Neural progenitor cell (in vitro differentiated cells): ENCODE data around the gene ARHGAP24.

Experiments
- EZH2phosphoT487 ChIP-seq: fragments of 200-600 bp; sonication (generic); IDR thresholded peaks from 2 replicates; pipeline ENCODE4 v1.6.1; 2017; ENCODE audit warnings: antibody characterized with exemption
- TF ChIP-seq, protein P1 (sequence below): fragments of 200-600 bp; sonication (generic); IDR thresholded peaks from 2 replicates; pipeline ENCODE4 v1.5.1; 2017; ENCODE audit warnings: antibody characterized with exemption, mild to moderate bottlenecking

DNA sequence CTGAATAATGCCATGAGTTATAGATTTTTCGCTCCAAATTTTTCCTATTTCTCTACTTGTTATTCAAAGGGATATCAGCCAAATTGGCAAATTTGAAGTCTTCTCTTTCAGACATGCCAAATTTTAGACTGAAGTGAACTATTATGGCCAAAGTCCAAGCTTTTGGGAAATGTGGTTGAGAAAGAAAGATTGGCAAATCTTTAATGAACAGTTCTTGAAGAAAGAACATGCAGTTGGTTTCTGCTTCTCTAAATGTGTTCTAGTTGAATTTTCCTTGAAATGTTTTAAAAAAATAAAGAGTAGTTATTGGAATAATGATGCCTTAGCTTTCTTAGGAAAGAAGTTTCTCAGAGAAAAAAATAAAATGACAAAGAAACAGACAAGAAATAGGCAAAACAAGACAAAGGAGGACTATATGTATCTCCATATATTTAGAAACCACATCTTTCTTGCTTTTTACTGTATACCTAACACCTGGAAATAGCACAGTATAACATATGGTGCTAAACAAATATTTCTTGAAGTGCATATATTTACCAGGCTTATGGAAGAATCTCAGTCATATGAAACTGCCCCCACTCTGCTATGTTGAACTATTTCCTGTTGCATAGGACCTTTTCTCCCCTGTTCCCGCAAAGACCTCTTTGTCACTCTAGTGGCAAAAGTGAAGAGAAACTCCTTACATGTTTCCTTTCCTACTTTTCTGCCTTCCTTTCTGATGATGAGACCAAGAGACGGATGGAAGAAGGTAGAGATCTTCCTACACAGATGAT lies 250.0 kb downstream of the ARHGAP24 start:
- TF ChIP-seq, protein P1, sequence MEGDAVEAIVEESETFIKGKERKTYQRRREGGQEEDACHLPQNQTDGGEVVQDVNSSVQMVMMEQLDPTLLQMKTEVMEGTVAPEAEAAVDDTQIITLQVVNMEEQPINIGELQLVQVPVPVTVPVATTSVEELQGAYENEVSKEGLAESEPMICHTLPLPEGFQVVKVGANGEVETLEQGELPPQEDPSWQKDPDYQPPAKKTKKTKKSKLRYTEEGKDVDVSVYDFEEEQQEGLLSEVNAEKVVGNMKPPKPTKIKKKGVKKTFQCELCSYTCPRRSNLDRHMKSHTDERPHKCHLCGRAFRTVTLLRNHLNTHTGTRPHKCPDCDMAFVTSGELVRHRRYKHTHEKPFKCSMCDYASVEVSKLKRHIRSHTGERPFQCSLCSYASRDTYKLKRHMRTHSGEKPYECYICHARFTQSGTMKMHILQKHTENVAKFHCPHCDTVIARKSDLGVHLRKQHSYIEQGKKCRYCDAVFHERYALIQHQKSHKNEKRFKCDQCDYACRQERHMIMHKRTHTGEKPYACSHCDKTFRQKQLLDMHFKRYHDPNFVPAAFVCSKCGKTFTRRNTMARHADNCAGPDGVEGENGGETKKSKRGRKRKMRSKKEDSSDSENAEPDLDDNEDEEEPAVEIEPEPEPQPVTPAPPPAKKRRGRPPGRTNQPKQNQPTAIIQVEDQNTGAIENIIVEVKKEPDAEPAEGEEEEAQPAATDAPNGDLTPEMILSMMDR: no peak
- no peak for TF ChIP-seq EZH2phosphoT487
